HCT116 (cell line): Measurements from ENCODE around the gene PHF21B.

ENCODE experiments used
- EZH2 ChIP-seq: fragments of 200-600 bp; sonication (generic); IDR thresholded peaks from 2 replicates; pipeline ENCODE4 v1.6.1; 2017; ENCODE audit warnings: antibody characterized with exemption, mixed run types
- POLR2A ChIP-seq: IDR thresholded peaks from 2 replicates; pipeline ENCODE4 v1.7.0; 2011; ENCODE audit warnings: borderline replicate concordance; ENCODE audit not compliant: insufficient read depth, insufficient read length; ENCODE audit errors: extremely low read depth
- TCF7L2 ChIP-seq: IDR thresholded peaks from 2 replicates; pipeline ENCODE4 v1.7.0; 2011; ENCODE audit warnings: borderline replicate concordance, inconsistent platforms; ENCODE audit not compliant: insufficient read depth, insufficient read length; ENCODE audit errors: extremely low read depth
- TF ChIP-seq, protein P1 (sequence below), 3 experiments: fragments of 200-600 bp in 1 of 3; sonication (generic) in 1 of 3; IDR thresholded peaks in 2 of 3; conservative IDR thresholded peaks in 1 of 3; 2 replicates each; pipeline ENCODE4 v1.5.1; 2012 to 2017; ENCODE audit warnings: low read depth in 2 of 3, low read length in 2 of 3, antibody characterized with exemption in 1 of 3, borderline replicate concordance in 1 of 3, control low read depth in 1 of 3, mild to moderate bottlenecking in 1 of 3, mixed read lengths in 1 of 3, mixed run types in 1 of 3, moderate library complexity in 1 of 3; ENCODE audit not compliant: insufficient read depth in 1 of 3
- TF ChIP-seq, protein P2 (sequence below): IDR thresholded peaks from 2 replicates; pipeline ENCODE4 v1.6.1; 2012

DNA sequence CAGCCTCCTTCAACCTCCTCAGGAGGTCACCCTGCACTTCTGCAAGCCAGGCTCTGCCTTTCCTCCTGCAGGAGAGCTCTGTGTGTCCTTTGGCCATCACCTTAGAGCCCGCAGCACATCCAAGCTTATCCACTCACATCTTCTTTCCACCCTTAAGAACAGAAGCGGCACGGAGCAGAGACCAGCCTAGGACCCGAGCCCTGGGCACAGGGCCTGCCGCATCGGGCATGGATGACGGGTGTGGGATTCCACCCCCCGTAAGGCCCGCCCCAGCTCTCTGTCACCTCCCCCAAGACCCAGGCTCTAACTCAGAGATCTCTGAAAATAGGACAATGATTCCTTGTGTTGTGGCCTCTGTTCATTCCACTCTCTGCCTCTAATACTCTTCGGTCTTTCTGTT lies 42.1 kb upstream of the PHF21B start:
- TF ChIP-seq, protein P1, sequence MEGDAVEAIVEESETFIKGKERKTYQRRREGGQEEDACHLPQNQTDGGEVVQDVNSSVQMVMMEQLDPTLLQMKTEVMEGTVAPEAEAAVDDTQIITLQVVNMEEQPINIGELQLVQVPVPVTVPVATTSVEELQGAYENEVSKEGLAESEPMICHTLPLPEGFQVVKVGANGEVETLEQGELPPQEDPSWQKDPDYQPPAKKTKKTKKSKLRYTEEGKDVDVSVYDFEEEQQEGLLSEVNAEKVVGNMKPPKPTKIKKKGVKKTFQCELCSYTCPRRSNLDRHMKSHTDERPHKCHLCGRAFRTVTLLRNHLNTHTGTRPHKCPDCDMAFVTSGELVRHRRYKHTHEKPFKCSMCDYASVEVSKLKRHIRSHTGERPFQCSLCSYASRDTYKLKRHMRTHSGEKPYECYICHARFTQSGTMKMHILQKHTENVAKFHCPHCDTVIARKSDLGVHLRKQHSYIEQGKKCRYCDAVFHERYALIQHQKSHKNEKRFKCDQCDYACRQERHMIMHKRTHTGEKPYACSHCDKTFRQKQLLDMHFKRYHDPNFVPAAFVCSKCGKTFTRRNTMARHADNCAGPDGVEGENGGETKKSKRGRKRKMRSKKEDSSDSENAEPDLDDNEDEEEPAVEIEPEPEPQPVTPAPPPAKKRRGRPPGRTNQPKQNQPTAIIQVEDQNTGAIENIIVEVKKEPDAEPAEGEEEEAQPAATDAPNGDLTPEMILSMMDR (IDR thresholded peaks at IDR 0.05 in 2 of 3, conservative IDR thresholded peaks at IDR 0.05 in 1 of 3; ENCODE audit: borderline replicate concordance in 1 of 3, insufficient read depth in 1 of 3, low read depth in 2 of 3, low read length in 2 of 3), result no peak
- TF ChIP-seq POLR2A (no peak), EZH2 (no peak), TCF7L2 (no peak)
- TF ChIP-seq, protein P2, sequence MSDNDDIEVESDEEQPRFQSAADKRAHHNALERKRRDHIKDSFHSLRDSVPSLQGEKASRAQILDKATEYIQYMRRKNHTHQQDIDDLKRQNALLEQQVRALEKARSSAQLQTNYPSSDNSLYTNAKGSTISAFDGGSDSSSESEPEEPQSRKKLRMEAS, result no peak
